NOMO-1 (cell line): Measurements from ENCODE around the gene GJB6.

ENCODE experiments used
- DNase-seq, 2 experiments: peaks; one replicate each; lab custom pipeline; 2025; ENCODE audit not compliant: unreplicated experiment in 2 of 2; lab: John Stamatoyannopoulos, UW

The GJB6 gene

DNA sequence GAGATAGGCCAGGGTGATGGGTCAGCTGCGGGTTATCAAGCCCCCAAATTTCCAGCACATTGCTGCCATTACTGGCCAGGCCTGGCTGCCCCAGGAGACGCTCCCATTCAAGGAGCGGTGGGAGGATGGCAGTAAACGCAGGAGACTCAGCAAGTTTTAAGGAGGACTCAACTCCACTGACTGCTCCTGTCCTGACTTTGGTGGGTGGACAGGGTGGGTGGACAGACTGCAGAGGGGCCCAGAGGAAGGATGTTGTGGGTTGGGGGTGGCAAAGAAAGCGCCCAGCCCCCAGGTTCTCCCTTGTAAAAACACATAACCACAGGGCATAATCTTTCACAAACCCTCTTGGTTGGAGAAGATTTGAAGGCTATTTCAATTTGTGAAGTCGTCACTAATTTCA is 4.4 kb downstream of the GJB6 start:
- DNase-seq: no peak

GRCh38 chr13:20227288-20227687 is 4.8 kb downstream of the GJB6 start:
- DNase-seq: no peak

DNA sequence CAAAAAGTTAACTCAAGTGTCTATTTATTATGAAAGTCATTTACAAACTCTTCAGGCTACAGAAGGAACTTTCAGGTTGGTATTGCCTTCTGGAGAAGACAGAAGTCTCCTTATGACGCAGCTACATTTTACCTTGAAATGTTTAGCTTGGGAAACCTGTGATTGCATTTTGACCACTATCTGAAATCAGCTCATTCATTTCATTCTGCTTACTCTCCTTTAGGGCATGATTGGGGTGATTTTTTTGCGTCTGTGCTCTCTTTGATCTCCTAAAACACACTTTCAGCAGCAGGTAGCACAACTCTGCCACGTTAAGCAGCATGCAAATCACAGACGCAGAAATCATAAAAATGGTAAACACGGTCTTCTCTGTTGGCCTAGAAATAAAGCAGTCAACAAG is 9.6 kb downstream of the GJB6 start:
- no peak for DNase-seq

DNA sequence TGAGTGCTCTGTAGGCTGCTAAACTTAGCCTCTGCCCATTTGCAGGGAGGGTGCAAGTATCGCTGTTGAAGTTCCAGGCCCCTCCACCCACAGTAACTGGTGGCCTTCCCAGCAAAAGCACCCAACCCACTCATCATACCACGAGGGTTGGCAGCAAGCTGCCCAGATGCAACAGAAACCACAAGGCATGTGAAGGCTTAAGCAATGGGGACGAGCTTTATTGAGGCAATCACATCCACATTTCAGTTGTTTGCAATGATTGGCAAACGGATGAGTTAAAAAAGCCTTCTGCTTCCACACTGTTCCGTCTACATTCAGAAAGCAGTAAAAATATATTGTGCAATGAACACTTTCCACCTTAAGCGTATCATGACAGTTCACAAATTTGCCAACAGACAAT is 10.3 kb downstream of the GJB6 start:
- DNase-seq: peak; percentile 98 to 100

DNA sequence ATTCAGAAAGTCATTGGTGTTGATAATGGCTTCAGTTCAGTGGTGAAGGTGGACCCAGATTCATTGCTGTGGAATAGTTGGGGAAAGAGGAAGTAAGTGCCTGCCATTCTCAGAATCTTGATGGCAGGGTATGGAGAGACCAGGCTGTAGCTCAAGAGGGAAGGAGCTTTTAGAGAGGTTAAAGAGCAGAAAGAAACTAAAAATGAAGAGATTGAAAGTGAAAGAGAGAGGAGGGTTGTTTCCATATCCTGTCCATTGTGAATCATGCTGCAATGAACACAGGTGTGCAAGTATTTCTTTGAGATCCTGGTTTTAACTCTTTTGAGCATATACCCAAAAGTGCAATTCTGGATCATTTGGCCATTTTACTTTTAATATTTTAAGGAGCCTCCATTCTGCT is 12.5 kb downstream of the GJB6 start:
- peak; percentile 25 to 62 for DNase-seq

GRCh38 chr13:20217168-20217567 is 15.0 kb downstream of the GJB6 start:
- DNase-seq: no peak

DNA sequence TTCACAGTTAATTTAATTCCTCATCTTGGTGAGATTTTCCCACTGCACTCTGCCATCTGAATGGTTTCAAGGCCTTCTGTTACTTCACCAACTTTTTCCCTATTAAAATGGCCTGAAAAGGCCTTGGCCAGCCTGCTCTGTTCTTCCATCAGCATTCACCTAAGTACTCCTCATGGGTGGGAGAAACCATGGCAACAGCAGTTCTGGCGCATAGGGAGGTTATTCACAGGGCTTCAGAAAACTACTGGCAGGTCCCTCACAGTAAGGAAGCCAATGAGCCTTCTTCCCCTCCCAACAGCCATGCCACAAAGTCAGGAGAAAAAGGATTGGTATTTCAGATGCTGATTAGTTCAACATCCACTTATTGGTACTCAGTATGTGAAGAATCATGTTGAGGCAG is 22.2 kb downstream of the GJB6 start:
- no peak for DNase-seq

- no peak for DNase-seq
These were observed 25.4 kb downstream of the GJB6 start for GRCh38 chr13:20206698-20207235.

GRCh38 chr13:20206065-20206697 is 25.9 kb downstream of the GJB6 start:
- DNase-seq: peak in 1 of 2 experiments; percentile 51

DNA sequence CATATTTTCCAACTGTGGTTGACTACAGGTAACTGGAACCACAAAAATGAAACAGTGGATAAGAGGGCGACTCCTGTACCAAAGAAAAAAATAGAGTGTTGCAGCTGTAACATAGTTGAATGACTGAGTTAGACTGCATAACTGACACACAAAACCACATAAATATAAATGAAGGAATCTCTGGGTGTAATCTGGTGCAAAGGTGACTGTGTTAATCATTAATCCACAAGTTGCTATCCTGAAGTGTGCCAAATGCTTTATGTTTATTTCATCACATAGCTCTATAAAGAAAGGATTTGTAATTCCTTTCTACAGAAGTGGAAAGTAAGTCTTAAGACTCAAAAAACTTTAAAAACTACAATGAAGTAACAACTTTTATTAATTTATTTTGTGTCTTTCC is 33.3 kb downstream of the GJB6 start:
- DNase-seq: no peak

GRCh38 chr13:20197361-20197834 is 34.7 kb downstream of the GJB6 start:
- peak; percentile 65 to 77 for DNase-seq

GRCh38 chr13:20195801-20196200 is 36.3 kb downstream of the GJB6 start:
- no peak for DNase-seq

DNA sequence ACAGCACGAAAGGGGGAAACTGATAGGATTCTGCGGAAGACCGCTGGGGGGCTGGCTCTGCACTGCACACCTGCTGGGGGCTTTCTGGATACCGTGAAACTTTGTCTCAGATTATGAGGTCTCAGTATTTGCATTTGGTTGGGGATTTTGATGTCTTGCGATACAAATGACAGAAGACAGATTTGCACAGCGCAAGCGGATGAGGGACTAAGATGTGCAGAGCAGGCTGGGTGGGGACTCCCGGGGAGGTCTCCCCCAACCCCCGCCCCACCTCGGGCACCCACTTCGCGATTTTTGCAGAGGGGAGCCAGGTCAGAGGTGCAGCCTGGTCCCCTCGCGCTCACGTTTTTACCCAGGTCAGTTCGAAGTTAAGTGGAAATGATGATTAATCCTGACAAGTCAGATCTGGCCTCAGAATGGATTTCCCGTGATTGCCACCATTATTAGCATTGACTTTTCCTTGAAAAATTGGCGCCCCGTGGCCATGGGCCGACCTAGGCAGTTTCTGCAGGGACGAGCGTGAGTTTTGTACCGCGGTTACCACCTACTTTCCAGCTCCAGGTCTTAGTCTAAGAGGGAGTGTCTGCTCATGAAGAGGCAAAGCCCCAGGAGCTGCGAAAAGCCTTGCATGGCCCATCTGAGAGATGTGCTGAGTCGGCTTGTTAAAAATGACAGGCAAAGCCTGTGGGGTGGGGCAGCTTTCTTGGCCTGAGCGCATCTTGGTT is 38.0 kb downstream of the GJB6 start:
- no peak for DNase-seq

GRCh38 chr13:20193162-20193906 is 38.8 kb downstream of the GJB6 start:
- peak; percentile 30 to 41 for DNase-seq

DNA sequence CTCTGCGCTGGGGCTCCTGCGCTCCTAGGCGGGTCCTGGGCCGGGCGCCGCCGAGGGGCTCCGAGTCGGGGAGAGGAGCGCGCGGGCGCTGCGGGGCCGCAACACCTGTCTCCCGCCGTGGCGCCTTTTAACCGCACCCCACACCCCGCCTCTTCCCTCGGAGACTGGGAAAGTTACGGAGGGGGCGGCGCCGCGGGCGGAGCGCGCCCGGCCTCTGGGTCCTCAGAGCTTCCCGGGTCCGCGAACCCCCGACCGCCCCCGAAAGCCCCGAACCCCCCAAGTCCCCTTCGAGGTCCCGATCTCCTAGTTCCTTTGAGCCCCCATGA is 39.3 kb downstream of the GJB6 start, which contains the start of gene GJB2:
Gene GJB2, minus strand, starts transcription at position 103 of the 326 bp plus-strand sequence. CDS start 3,357 bp downstream, outside the sequence.
- peak in 1 of 2 experiments; percentile 49 for DNase-seq

DNA sequence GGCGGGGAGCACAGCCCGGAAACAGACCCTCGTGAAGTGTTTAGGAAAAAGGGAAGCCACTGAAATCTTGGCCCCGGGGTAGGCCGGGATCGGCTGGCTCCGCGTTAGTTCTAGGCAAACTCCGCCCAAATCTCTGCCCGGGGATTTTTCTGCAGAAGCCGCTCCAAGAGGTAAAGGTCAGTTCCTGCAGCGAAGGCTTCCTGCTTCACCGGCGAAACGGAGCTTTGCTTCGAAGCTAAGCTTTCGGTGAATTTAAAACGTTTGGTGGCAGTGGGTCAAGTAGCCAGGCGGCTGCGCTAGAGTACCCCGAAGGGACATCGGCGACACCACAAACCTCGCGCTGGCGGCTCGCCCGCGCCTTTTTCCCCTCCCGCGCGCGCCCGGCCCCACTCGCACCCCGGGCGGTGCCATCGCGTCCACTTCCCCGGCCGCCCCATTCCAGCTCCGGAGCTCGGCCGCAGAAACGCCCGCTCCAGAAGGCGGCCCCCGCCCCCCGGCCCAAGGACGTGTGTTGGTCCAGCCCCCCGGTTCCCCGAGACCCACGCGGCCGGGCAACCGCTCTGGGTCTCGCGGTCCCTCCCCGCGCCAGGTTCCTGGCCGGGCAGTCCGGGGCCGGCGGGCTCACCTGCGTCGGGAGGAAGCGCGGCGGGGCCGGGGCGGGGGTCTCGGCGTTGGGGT is 39.8 kb downstream of the GJB6 start:
- DNase-seq: peak; percentile 45 to 58

- no peak for DNase-seq
These were observed 40.6 kb downstream of the GJB6 start for GRCh38 chr13:20191311-20192157.

DNA sequence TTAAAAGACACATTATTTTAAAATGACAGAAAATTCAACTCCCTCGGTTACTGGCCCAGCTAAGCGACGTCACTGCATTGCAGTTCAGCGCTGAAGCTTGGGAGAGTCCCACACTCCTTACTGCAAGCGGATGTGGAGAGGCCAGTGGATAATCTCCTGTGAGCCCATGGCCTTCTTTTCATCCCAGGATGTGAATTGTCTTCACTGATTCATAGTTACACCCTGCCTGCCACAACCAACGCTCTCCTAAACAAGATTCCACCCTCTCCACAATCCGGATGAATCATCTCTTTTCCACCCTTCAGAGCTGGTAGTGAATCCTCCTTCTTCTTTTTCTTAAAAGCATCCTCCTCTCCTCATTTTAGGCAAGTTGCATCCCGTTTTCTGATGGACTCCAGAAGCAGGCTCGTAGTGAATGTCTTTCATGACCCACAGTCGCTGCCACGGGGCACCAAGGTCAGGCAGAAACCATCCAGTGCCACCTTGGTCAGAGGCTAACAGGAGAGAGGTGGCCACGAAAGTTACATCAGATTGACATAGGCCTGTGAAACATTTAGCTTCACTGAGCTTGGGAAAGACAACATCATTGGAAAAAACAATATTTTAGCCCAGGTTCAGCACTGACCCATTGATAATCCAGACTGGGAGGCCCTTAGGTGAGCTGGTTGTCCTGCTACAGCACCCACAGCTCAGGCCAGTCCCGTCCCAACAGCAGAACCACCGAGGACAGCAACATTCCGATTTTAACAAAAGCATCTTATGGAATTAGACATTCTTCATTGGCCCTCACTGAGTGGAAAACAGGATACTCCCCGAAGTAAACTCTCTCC is 41.4 kb downstream of the GJB6 start:
- DNase-seq: no peak

GRCh38 chr13:20190076-20190475 is 42.0 kb downstream of the GJB6 start:
- DNase-seq: no peak
